BE2C (cell line): ENCODE results near the gene PATL1.
"Not testable (repeated sequence)": the region's sequence is repeated elsewhere in the genome, so short reads cannot be mapped to it uniquely, and the experiment has no call there.

Experiments
- DNase-seq: peaks from one replicate; pipeline ENCODE4 v3.0.0-alpha.2; 2020
- H3K27me3 ChIP-seq: fragments of 250-450 bp; sonication (Bioruptor Pico); 2 replicates; pipeline ENCODE4 v1.5.1; 2020; ENCODE audit warnings: mild to moderate bottlenecking
- H3K36me3 ChIP-seq: fragments of 250-450 bp; sonication (Bioruptor Pico); 2 replicates; pipeline ENCODE4 v1.5.1; 2020; ENCODE audit warnings: mild to moderate bottlenecking
- H3K4me1 ChIP-seq: fragments of 250-450 bp; sonication (Bioruptor Pico); 2 replicates; pipeline ENCODE4 v1.5.1; 2020
- H3K4me3 ChIP-seq: 2 replicates; pipeline ENCODE4 v1.5.1; 2011; ENCODE audit warnings: low read depth, low read length
- H3K9me3 ChIP-seq: fragments of 250-450 bp; sonication (Bioruptor Pico); 2 replicates; pipeline ENCODE4 v1.5.1; 2020
- CTCF ChIP-seq: IDR thresholded peaks from 2 replicates; pipeline ENCODE4 v1.5.1; 2012; ENCODE audit warnings: mild to moderate bottlenecking, low read depth, low read length

The PATL1 gene

GRCh38 chr11:59691156-59691555, 22.3 kb upstream of the PATL1 start:
- no peak for TF ChIP-seq CTCF
- DNase-seq: no peak

DNA sequence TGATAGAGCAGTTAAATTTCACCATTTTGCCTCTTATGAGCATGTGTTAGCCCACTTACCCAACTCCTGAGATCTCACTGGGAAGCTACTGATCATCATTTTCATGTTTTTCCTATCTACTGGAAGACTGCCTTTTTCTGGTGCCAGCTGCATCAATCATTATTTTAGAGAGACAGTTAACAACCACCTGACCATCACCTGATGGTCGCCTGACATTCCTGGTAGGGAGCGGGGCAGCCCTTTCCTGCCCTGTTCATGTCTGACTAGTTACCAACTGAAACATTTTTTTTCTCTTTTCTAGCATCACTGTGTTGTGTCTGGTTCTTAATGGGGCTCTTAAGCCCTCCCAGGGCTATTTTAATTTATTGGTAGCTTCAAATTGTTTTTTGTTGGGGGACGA, 20.2 kb upstream of the PATL1 start:
- H3K27me3 ChIP-seq: no peaks in the 10 kb centered on the region
- no peaks in the 10 kb centered on the region for H3K9me3 ChIP-seq
- no peak for TF ChIP-seq CTCF
- DNase-seq: no peak
- no peak overlapping the region for H3K4me3 ChIP-seq
- H3K4me1 ChIP-seq: no peaks in the 10 kb centered on the region
- no peaks in the 10 kb centered on the region for H3K36me3 ChIP-seq

More at GRCh38 chr11:59691156-59691555, 22.3 kb upstream of the PATL1 start:
- H3K9me3 ChIP-seq: no peaks in the 10 kb centered on the region
- H3K27me3 ChIP-seq: no peaks in the 10 kb centered on the region
- no peaks in the 10 kb centered on the region for H3K36me3 ChIP-seq
- H3K4me1 ChIP-seq: no peaks in the 10 kb centered on the region
- H3K4me3 ChIP-seq: no peak overlapping the region

DNA sequence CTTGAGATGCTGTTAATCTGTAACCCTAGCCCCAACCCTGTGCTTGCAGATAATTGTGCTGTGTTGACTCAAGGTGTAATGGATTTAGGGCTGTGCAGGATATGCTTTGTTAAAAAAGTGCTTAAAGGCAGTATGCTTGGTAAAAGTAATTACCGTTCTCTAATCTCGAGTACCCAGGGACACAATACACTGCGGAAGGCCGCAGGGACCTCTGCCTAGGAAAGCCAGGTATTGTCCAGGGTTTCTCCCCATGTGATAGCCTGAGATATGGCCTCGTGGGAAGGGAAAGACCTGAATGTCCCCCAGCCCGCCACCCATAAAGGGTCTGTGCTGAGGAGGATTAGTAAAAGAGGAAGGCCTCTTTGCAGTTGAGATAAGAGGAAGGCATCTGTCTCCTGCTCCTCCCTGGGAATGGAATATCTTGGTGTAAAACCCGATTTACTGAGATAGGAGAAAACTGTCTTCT, 12.5 kb upstream of the PATL1 start:
- H3K9me3 ChIP-seq, H3K36me3 ChIP-seq, H3K27me3 ChIP-seq, H3K4me3 ChIP-seq, DNase-seq, H3K4me1 ChIP-seq: not testable (repeated sequence)

GRCh38 chr11:59680287-59681154, 11.7 kb upstream of the PATL1 start:
- peak; percentile 54 for DNase-seq
- TF ChIP-seq CTCF: peak; percentile 70
- Histone ChIP-seq H3K4me3 (no peak overlapping the region), H3K36me3 (no peaks in the 10 kb centered on the region), H3K4me1 (no peaks in the 10 kb centered on the region), H3K27me3 (no peaks in the 10 kb centered on the region), H3K9me3 (no peaks in the 10 kb centered on the region)

DNA sequence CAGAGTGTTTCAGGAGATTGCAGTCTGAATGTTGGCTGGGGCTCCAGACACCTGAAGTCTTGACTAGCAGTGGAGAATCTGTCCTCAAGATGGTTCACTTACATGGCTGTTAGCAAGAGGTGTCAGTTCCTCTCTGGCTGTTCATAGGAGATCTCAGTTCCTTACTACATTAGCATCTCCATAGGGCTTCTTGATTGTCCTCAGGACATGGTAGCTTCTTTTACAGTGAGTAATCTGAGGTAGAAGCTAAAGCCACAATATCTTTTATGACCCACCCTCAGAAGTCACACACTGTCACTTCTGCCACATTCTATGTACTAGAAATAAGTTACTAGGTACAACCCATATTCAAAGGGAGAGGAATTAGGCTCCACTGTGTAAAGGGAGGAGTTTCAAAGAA, 10.5 kb upstream of the PATL1 start:
- no peak for TF ChIP-seq CTCF
- no peaks in the 10 kb centered on the region for H3K9me3 ChIP-seq
- no peaks in the 10 kb centered on the region for H3K36me3 ChIP-seq
- H3K4me1 ChIP-seq: no peaks in the 10 kb centered on the region
- no peak for DNase-seq
- no peaks in the 10 kb centered on the region for H3K27me3 ChIP-seq
- H3K4me3 ChIP-seq: no peak overlapping the region

GRCh38 chr11:59678813-59679165, 10.0 kb upstream of the PATL1 start:
- no peaks in the 10 kb centered on the region for H3K9me3 ChIP-seq
- no peaks in the 10 kb centered on the region for H3K4me1 ChIP-seq
- no peak overlapping the region for H3K4me3 ChIP-seq
- no peaks in the 10 kb centered on the region for H3K36me3 ChIP-seq
- no peak for TF ChIP-seq CTCF
- DNase-seq: no peak
- H3K27me3 ChIP-seq: no peaks in the 10 kb centered on the region
